ENCODE measurements around the gene EPHA8. TPM values are rescaled to one million over a fixed set of nuclear protein-coding genes. Genes with fewer than 3 reads are reported as not detected.

EPHA8 gene
- total RNA-seq, 1 donor from 2014 or later: 0.23 TPM

DNA sequence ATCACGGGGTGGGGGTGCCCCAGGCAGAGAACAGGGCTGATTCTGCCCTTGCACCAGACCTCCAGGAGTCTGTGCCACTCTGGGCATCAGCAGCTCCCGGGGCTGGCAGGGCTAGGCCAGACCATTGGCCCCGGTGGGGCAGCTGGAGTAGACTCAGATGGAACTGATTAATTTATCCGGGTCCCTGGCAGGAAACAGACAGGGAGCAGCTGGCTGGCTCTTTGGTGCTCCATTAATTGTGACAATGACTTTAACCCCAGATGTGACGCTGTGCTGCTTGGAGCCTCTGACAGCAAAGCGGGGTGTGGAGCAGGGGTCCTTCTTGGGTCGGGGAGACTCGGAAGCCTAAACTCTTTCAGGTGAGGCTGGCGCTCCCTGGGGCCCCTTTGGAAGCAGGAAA lies 9.5 kb downstream of the EPHA8 start:
- no peak overlapping the region for H3K4me3 Mint-ChIP-seq (ENCODE audit: unreplicated experiment)
- no peaks in the 10 kb centered on the region for H4K20me1 ChIP-seq (ENCODE audit: insufficient read depth, low read length)
- no peaks in the 10 kb centered on the region for H3K9me3 Mint-ChIP-seq (ENCODE audit: unreplicated experiment)
- H3K9ac ChIP-seq (ENCODE audit: low read length): no peak overlapping the region
- H3K27ac Mint-ChIP-seq (ENCODE audit: unreplicated experiment): no peak overlapping the region
- H3K27me3 ChIP-seq (ENCODE audit: insufficient read depth, low read length): peaks cover 38% of the 10 kb centered on the region
- no peaks in the 10 kb centered on the region for H3K36me3 Mint-ChIP-seq (ENCODE audit: low read depth, unreplicated experiment)
- DNase-seq (ENCODE audit: low read depth): no peak
- H3K4me1 Mint-ChIP-seq (ENCODE audit: low read depth, unreplicated experiment): no peaks in the 10 kb centered on the region
- no peak overlapping the region for H3K4me2 ChIP-seq (ENCODE audit: low read length)
- no peak overlapping the region for H3K27ac ChIP-seq (ENCODE audit: low read depth, low read length)
- no peaks in the 10 kb centered on the region for H3K79me2 ChIP-seq (ENCODE audit: insufficient read depth, low read length)
- no peak for FAIRE-seq
- no peak overlapping the region for H3K4me3 ChIP-seq (ENCODE audit: insufficient read depth, low read depth, low read length)
- no peaks in the 10 kb centered on the region for H3K36me3 ChIP-seq (ENCODE audit: insufficient read depth, low read length)
- no peak overlapping the region for H2AFZ ChIP-seq (ENCODE audit: low read depth, low read length)
- H3K4me1 ChIP-seq (ENCODE audit: insufficient read depth, low read length): no peaks in the 10 kb centered on the region
- no peak for TF ChIP-seq CTCF (IDR thresholded peaks at IDR 0.05; ENCODE audit: insufficient read depth, low read depth, low read length)
- no peak for TF ChIP-seq EZH2 (IDR thresholded peaks at IDR 0.05; ENCODE audit: insufficient read depth, low read length)
- H3K27me3 Mint-ChIP-seq (ENCODE audit: low read depth, unreplicated experiment): peaks cover 71% of the 10 kb centered on the region
- H3K9me3 ChIP-seq (ENCODE audit: insufficient read depth, low read depth, low read length): peaks cover 4% of the 10 kb centered on the region

- H4K20me1 ChIP-seq (ENCODE audit: insufficient read depth, low read length): no peaks in the 10 kb centered on the region
- Mint-ChIP-seq H3K9me3 (ENCODE audit: unreplicated experiment) (no peaks in the 10 kb centered on the region), H3K4me1 (ENCODE audit: low read depth, unreplicated experiment) (no peaks in the 10 kb centered on the region), H3K27ac (ENCODE audit: unreplicated experiment) (no peak overlapping the region), H3K27me3 (ENCODE audit: low read depth, unreplicated experiment) (peaks cover 70% of the 10 kb centered on the region), H3K36me3 (ENCODE audit: low read depth, unreplicated experiment) (no peaks in the 10 kb centered on the region), H3K4me3 (ENCODE audit: unreplicated experiment) (no peak overlapping the region)
- no peak for TF ChIP-seq CTCF (IDR thresholded peaks at IDR 0.05; ENCODE audit: insufficient read depth, low read depth, low read length)
- no peak for TF ChIP-seq EZH2 (IDR thresholded peaks at IDR 0.05; ENCODE audit: insufficient read depth, low read length)
- peaks cover 34% of the 10 kb centered on the region for H3K27me3 ChIP-seq (ENCODE audit: insufficient read depth, low read length)
- H3K79me2 ChIP-seq (ENCODE audit: insufficient read depth, low read length): no peaks in the 10 kb centered on the region
- H3K9me3 ChIP-seq (ENCODE audit: insufficient read depth, low read depth, low read length): peaks cover 8% of the 10 kb centered on the region
- DNase-seq (ENCODE audit: low read depth) (no peak), FAIRE-seq (no peak)
- H3K36me3 ChIP-seq (ENCODE audit: insufficient read depth, low read length): no peaks in the 10 kb centered on the region
- H3K9ac ChIP-seq (ENCODE audit: low read length): no peak overlapping the region
- no peak overlapping the region for H3K27ac ChIP-seq (ENCODE audit: low read depth, low read length)
- H3K4me2 ChIP-seq (ENCODE audit: low read length): no peak overlapping the region
- H3K4me1 ChIP-seq (ENCODE audit: insufficient read depth, low read length): no peaks in the 10 kb centered on the region
- no peak overlapping the region for H3K4me3 ChIP-seq (ENCODE audit: insufficient read depth, low read depth, low read length)
- H2AFZ ChIP-seq (ENCODE audit: low read depth, low read length): no peak overlapping the region
Observed at GRCh38 chr1:22573237-22573636, 9.9 kb downstream of the EPHA8 start.

GRCh38 chr1:22575532-22576149 lies 12.4 kb downstream of the EPHA8 start:
- Mint-ChIP-seq H3K27me3 (ENCODE audit: low read depth, unreplicated experiment) (peaks cover 55% of the 10 kb centered on the region), H3K4me3 (ENCODE audit: unreplicated experiment) (no peak overlapping the region), H3K36me3 (ENCODE audit: low read depth, unreplicated experiment) (no peaks in the 10 kb centered on the region), H3K9me3 (ENCODE audit: unreplicated experiment) (no peaks in the 10 kb centered on the region), H3K27ac (ENCODE audit: unreplicated experiment) (no peak overlapping the region), H3K4me1 (ENCODE audit: low read depth, unreplicated experiment) (no peaks in the 10 kb centered on the region)
- H3K9ac ChIP-seq (ENCODE audit: low read length): no peak overlapping the region
- no peak overlapping the region for H2AFZ ChIP-seq (ENCODE audit: low read depth, low read length)
- no peaks in the 10 kb centered on the region for H4K20me1 ChIP-seq (ENCODE audit: insufficient read depth, low read length)
- DNase-seq (ENCODE audit: low read depth) (no peak), FAIRE-seq (no peak)
- no peaks in the 10 kb centered on the region for H3K79me2 ChIP-seq (ENCODE audit: insufficient read depth, low read length)
- no peaks in the 10 kb centered on the region for H3K36me3 ChIP-seq (ENCODE audit: insufficient read depth, low read length)
- H3K9me3 ChIP-seq (ENCODE audit: insufficient read depth, low read depth, low read length): peaks cover 18% of the 10 kb centered on the region
- no peaks in the 10 kb centered on the region for H3K4me1 ChIP-seq (ENCODE audit: insufficient read depth, low read length)
- no peak overlapping the region for H3K27ac ChIP-seq (ENCODE audit: low read depth, low read length)
- H3K27me3 ChIP-seq (ENCODE audit: insufficient read depth, low read length): peaks cover 26% of the 10 kb centered on the region
- no peak overlapping the region for H3K4me3 ChIP-seq (ENCODE audit: insufficient read depth, low read depth, low read length)
- TF ChIP-seq CTCF (IDR thresholded peaks at IDR 0.05; ENCODE audit: insufficient read depth, low read depth, low read length) (no peak), EZH2 (IDR thresholded peaks at IDR 0.05; ENCODE audit: insufficient read depth, low read length) (no peak)
- H3K4me2 ChIP-seq (ENCODE audit: low read length): no peak overlapping the region

Measured in astrocyte (in vitro differentiated cells and primary cell).